HG02943 (cell line): ENCODE results near the gene OR10AD1.
"Not testable (repeated sequence)": the region's sequence is repeated elsewhere in the genome, so short reads cannot be mapped to it uniquely, and the experiment has no call there.

Experiments used
- ATAC-seq: cut with Tn5 transposase; IDR thresholded peaks from one replicate; pipeline ENCODE4 v1.9.1; 2021; ENCODE audit warnings: mild to moderate bottlenecking, low read depth, moderate library complexity; ENCODE audit not compliant: unreplicated experiment

OR10AD1 gene

DNA sequence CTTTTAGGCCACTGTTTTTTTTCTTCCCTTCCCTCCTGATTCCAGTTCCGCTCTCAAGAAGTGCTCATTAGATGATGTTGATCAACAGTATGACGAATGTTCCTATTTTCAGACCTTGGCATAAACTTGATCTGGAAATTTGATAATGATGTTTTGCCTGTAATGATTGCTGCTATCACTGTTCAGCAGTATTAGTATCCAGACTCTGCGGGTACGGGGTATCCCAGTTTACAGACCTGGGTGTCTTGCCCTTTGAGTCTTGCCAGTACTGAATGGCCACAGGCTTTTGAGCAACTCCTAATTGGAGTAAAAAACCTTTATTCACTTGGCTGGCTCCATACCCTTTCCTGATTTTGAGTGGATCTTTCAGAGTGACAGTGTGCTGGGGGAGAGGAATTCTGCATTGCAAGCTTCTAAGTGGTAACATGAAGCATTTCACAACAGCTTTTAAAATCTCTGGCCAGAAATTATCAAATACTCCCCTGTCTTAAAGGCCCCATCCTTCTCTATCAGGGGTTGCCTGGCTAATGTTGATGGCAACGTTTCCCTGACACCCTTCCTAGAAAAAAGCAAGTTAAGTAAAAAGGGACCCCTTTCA lies 39.8 kb downstream of the OR10AD1 start:
- no peak for ATAC-seq

DNA sequence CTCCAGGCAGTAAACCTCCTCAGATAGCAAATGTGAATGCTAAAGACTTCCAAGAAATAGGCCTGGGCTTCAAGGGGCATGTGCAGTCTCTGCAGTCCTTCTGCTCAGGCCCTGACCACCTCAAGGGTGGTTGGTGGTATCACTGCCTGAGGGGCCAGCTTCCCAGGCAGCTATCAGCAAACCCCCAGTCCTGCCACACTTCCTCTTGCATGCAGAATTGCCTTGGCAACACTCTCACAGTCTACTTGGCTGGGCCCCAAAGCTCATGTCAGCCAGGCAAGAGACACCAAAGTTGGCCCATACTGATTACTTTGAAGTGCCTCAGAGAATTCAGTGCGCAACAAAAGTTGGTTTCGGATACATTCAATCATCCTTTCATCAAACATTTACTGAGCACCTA lies 42.3 kb downstream of the OR10AD1 start:
- no peak for ATAC-seq

DNA sequence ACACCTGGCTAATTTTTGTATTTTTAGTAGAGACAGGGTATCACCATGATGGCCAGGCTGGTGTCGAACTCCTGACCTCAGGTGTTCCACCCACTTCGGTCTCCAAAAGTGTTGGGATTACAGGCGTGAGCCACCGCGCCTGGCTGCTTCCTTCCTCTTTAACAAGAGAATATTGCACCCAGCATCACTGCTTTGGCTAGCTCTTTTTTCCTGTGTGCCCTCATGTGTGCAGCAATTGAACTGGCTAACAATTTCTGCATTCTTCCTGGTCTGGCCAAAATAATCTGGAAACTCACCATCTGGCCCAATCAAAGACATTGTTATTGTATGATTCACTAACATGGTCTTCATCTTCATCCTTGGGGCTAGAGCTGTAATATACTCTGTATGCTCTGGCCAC lies 43.0 kb downstream of the OR10AD1 start:
- no peak for ATAC-seq

DNA sequence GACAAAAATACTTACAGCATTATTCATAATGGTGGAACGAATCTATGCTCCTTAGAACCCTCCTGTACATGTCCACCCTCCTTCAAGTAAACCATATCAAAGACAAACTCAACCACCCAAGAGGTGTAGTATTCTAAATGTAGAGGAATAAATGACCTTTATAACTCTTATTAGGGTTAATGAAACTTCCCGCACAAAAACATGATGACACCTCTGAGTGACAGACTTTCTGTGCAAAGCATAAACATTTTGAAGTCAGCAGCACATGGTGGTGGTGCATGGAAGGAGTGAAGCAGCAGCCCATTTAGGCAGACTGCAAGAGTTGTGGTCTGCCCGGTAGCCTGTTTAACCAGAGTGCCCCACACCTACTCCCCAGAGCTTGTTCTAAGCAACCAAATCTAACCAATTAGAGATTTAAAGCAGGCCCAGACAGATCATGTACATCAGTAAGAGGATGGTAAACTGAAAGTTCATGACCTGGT lies 45.2 kb downstream of the OR10AD1 start:
- no peak for ATAC-seq

DNA sequence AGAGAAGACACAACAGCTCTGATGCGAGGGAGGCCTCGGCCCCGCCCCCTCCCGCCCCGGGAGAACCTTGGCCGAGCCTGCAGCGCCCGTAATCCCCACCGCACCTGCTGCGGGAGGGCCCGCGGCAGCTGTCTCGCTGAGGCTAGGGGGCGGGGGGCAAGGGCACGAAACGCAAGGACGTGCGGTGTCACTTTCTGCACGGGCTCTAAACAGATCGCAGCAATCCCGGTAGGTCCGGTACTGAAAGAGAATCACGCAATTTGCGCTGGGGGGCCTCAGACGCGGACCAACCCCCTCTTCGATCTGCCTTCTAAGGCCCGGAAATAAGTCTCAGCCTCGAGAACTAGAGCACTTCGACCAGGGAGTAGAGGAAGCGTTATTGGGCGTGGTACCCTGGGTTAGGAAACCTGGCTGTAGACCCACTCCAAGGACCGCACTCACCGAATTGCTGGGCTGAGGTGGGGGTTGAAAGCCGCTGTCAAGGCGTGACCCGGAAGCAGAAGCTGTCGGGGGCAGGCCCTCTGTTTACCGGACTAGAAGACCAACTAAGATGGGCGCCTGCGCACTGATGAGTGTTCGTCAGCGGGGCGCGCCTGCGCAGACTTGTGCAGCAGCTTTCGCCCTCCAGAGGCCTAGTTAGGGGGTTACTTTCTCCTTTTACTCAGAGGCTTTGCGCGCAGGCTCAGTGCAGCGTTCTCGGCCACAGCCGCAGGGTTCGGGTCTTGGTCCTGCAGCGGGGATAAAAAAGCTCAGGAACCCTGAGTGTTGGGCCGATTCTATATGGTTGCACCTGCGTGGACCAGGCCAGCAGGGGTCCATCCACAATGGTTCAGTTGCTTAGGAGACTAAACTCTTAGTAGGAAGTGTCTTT lies 45.8 kb downstream of the OR10AD1 start, which contains the start of gene ASB8:
TSS of gene ASB8 (minus strand) at position 498 of the 871 bp plus-strand sequence. CDS start 4,019 bp downstream, outside the sequence.
- ATAC-seq: peak; percentile 92

DNA sequence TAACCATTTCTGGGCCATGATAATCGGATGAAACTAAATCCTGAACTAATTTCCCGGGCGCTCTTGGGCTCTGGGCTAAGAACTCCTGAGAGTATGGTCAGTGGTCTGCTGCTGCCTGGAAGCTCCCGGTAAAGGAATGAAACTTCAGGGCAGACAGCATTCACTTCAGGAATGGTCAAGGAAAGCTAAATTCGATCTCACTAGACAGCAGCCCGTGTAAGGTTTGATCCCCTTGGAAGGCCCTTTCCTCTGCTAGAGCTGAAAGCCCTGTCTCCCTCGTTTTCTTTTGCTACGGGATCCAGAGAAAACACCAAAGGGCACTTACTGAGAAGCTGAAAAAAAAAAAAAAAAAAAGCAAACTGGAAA lies 46.5 kb downstream of the OR10AD1 start:
- ATAC-seq: no peak

DNA sequence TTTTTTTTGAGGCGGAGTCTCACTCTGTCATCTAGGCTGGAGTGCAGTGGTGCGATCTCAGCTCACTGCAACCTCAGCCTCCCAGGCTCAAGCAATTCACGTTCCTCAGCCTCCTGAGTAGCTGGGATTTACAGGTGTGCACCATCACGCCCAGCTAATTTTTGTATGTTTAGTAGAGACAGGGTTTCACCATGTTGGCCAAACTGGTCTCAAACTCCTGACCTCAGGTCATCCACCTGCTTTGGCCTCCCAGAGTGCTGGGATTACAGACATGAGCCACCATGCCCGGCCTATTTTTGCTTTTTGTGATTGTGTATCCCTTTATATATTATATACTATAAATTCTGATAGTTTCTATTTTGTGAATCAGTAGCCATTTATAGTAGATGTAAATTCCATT lies 47.3 kb downstream of the OR10AD1 start:
- ATAC-seq: not testable (repeated sequence)
